ENCODE measurements around the gene NOTCH1.

Gene NOTCH1

GRCh38 chr9:136518623-136519022, 27.2 kb downstream of the NOTCH1 start:
- no peak for DNase-seq (ENCODE audit: low read depth in 4 of 4, low spot score in 1 of 4)

GRCh38 chr9:136517950-136518349, 27.9 kb downstream of the NOTCH1 start:
- no peak for DNase-seq (ENCODE audit: low read depth in 4 of 4, low spot score in 1 of 4)

GRCh38 chr9:136517012-136517743, 28.7 kb downstream of the NOTCH1 start:
- DNase-seq (ENCODE audit: low read depth in 4 of 4, low spot score in 1 of 4) = no peak

GRCh38 chr9:136516191-136516654, 29.6 kb downstream of the NOTCH1 start:
- DNase-seq (ENCODE audit: low read depth in 4 of 4, low spot score in 1 of 4) = no peak

- DNase-seq (ENCODE audit: low read depth in 4 of 4, low spot score in 1 of 4) = no peak
These were observed 30.6 kb downstream of the NOTCH1 start for GRCh38 chr9:136515276-136515675.

- DNase-seq (ENCODE audit: low read depth in 4 of 4, low spot score in 1 of 4) = no peak
These were observed 31.7 kb downstream of the NOTCH1 start for GRCh38 chr9:136514022-136514714.

- DNase-seq (ENCODE audit: low read depth in 4 of 4, low spot score in 1 of 4) = no peak
These were observed 32.7 kb downstream of the NOTCH1 start for GRCh38 chr9:136513191-136513590.

GRCh38 chr9:136512651-136513071, 33.2 kb downstream of the NOTCH1 start:
- DNase-seq (ENCODE audit: low read depth in 4 of 4, low spot score in 1 of 4) = peak in 1 of 4 experiments; percentile 28

- DNase-seq (ENCODE audit: low read depth in 4 of 4, low spot score in 1 of 4) = no peak
These were observed 33.9 kb downstream of the NOTCH1 start for GRCh38 chr9:136511670-136512592.

GRCh38 chr9:136511144-136511669, 34.6 kb downstream of the NOTCH1 start:
- DNase-seq (ENCODE audit: low read depth in 4 of 4, low spot score in 1 of 4) = no peak

GRCh38 chr9:136510561-136510960, 35.3 kb downstream of the NOTCH1 start:
- DNase-seq (ENCODE audit: low read depth in 4 of 4, low spot score in 1 of 4) = no peak

- DNase-seq (ENCODE audit: low read depth in 4 of 4, low spot score in 1 of 4) = no peak
These were observed 36.3 kb downstream of the NOTCH1 start for GRCh38 chr9:136509549-136509948.

- no peak for DNase-seq (ENCODE audit: low read depth in 4 of 4, low spot score in 1 of 4)
These were observed 36.9 kb downstream of the NOTCH1 start for GRCh38 chr9:136508729-136509500.

- no peak for DNase-seq (ENCODE audit: low read depth in 4 of 4, low spot score in 1 of 4)
These were observed 37.9 kb downstream of the NOTCH1 start for GRCh38 chr9:136507992-136508375.

GRCh38 chr9:136507221-136507991, 38.4 kb downstream of the NOTCH1 start:
- no peak for DNase-seq (ENCODE audit: low read depth in 4 of 4, low spot score in 1 of 4)

- DNase-seq (ENCODE audit: low read depth in 4 of 4, low spot score in 1 of 4) = no peak
These were observed 39.4 kb downstream of the NOTCH1 start for GRCh38 chr9:136506425-136506824.

- DNase-seq (ENCODE audit: low read depth in 4 of 4, low spot score in 1 of 4) = no peak
These were observed 40.1 kb downstream of the NOTCH1 start for GRCh38 chr9:136505406-136506403.

GRCh38 chr9:136504512-136505348, 41.1 kb downstream of the NOTCH1 start:
- no peak for DNase-seq (ENCODE audit: low read depth in 4 of 4, low spot score in 1 of 4)

Data from stimulated activated CD4-positive, alpha-beta T cell treated with anti-CD3 and anti-CD28 coated beads, Interleukin-1b, Interleukin-23, amount 100 ng/mL, for 24 hours (primary cell).